OCI-LY3 (cell line): ENCODE measurements around the gene OR51S1.
"Not testable (repeated sequence)": the region's sequence is repeated elsewhere in the genome, so short reads cannot be mapped to it uniquely, and the experiment has no call there.

Experiments
- H2AFZ ChIP-seq: fragments of 200-600, 300-600 bp; shearing (Covaris generic); 2 replicates; pipeline ENCODE4 v1.6.0; 2014; ENCODE audit warnings: antibody characterized with exemption, low read depth, low read length
- H3K27ac ChIP-seq: fragments of 200-600, 300-600 bp; sonication (generic); 2 replicates; pipeline ENCODE4 v1.5.1; 2014; ENCODE audit warnings: mild to moderate bottlenecking, low read length, moderate library complexity, mixed read lengths
- H3K27me3 ChIP-seq: fragments of 200-600, 300-600 bp; sonication (generic); 2 replicates; pipeline ENCODE4 v1.6.1; 2014; ENCODE audit warnings: low read depth, low read length, mixed read lengths
- H3K36me3 ChIP-seq: fragments of 200-600, 300-600 bp; sonication (generic); replicated peaks from 2 replicates; pipeline ENCODE3; 2014; ENCODE audit warnings: low read depth, low read length, mixed read lengths
- H3K4me1 ChIP-seq: fragments of 300-600, 200-600 bp; sonication (generic); 2 replicates; pipeline ENCODE4 v1.6.1; 2014; ENCODE audit warnings: low read length, mixed read lengths
- H3K4me2 ChIP-seq: fragments of 200-600, 300-600 bp; sonication (generic); 2 replicates; pipeline ENCODE4 v1.6.1; 2014; ENCODE audit warnings: low read length, mixed read lengths
- H3K4me3 ChIP-seq: fragments of 300-600, 200-600 bp; sonication (generic); 2 replicates; pipeline ENCODE4 v1.5.1; 2014; ENCODE audit warnings: antibody characterized with exemption, mild to moderate bottlenecking, low read length, moderate library complexity
- H3K79me2 ChIP-seq: fragments of 300-600, 200-600 bp; shearing (Covaris generic); 2 replicates; pipeline ENCODE4 v1.6.1; 2014; ENCODE audit warnings: mild to moderate bottlenecking, low read length, mixed read lengths
- H3K9ac ChIP-seq: fragments of 300-600, 200-600 bp; shearing (Covaris generic); 2 replicates; pipeline ENCODE4 v1.6.0; 2014; ENCODE audit warnings: mild to moderate bottlenecking, low read length, moderate library complexity
- H3K9me3 ChIP-seq: fragments of 200-600, 300-600 bp; shearing (Covaris generic); 2 replicates; pipeline ENCODE4 v1.6.1; 2014; ENCODE audit warnings: low read length, mixed read lengths; ENCODE audit not compliant: insufficient read depth
- H4K20me1 ChIP-seq: fragments of 200-600, 300-600 bp; sonication (generic); 2 replicates; pipeline ENCODE4 v1.6.1; 2016; ENCODE audit warnings: low read length, mixed read lengths; ENCODE audit not compliant: insufficient read depth
- CTCF ChIP-seq: fragments of 200-600, 300-600 bp; sonication (generic); IDR thresholded peaks from 2 replicates; pipeline ENCODE4 v1.5.1; 2014; ENCODE audit warnings: antibody characterized with exemption, low read length, low read depth
- EZH2phosphoT487 ChIP-seq: fragments of 200-600 bp; shearing (Covaris generic); IDR thresholded peaks from 2 replicates; pipeline ENCODE4 v1.6.1; 2018; ENCODE audit warnings: antibody characterized with exemption, mixed run types, low read depth

The OR51S1 gene

GRCh38 chr11:4808476-4808875 lies 40.5 kb downstream of the OR51S1 start:
- TF ChIP-seq CTCF (no peak), EZH2phosphoT487 (no peak)
- no peaks in the 10 kb centered on the region for H3K36me3 ChIP-seq
- no peak overlapping the region for H3K27ac ChIP-seq
- H3K79me2 ChIP-seq, result no peaks in the 10 kb centered on the region
- no peaks in the 10 kb centered on the region for H4K20me1 ChIP-seq
- no peaks in the 10 kb centered on the region for H3K9me3 ChIP-seq
- no peak overlapping the region for H3K4me2 ChIP-seq
- no peak overlapping the region for H3K4me3 ChIP-seq
- no peak overlapping the region for H2AFZ ChIP-seq
- no peaks in the 10 kb centered on the region for H3K27me3 ChIP-seq
- no peaks in the 10 kb centered on the region for H3K4me1 ChIP-seq
- no peak overlapping the region for H3K9ac ChIP-seq

- no peak for TF ChIP-seq CTCF
- Histone ChIP-seq H4K20me1 (no peaks in the 10 kb centered on the region), H2AFZ (no peak within 1 kb of the TSS), H3K27me3 (no peaks in the 10 kb centered on the region), H3K9ac (no peak within 1 kb of the TSS), H3K79me2 (no peaks in the 10 kb centered on the region), H3K36me3 (no peaks in the 10 kb centered on the region), H3K4me1 (no peaks in the 10 kb centered on the region), H3K4me3 (no peak within 1 kb of the TSS), H3K4me2 (no peak within 1 kb of the TSS), H3K9me3 (no peaks in the 10 kb centered on the region), H3K27ac (no peak within 1 kb of the TSS)
Measured at GRCh38 chr11:4804280-4804679, 44.7 kb downstream of the OR51S1 start, which contains the start of gene OR52R1. OR52R1 (minus strand) TSS chr11:4804380; CDS start chr11:4804380, 0 bp downstream.

- H3K4me2 ChIP-seq, H3K9me3 ChIP-seq, H4K20me1 ChIP-seq, H3K27me3 ChIP-seq, H3K36me3 ChIP-seq, H2AFZ ChIP-seq, H3K9ac ChIP-seq, H3K27ac ChIP-seq, H3K4me3 ChIP-seq, H3K79me2 ChIP-seq, H3K4me1 ChIP-seq: not testable (repeated sequence)
Measured at GRCh38 chr11:4801316-4801715, 47.7 kb downstream of the OR51S1 start.

GRCh38 chr11:4798427-4799183 lies 50.4 kb downstream of the OR51S1 start:
- Histone ChIP-seq H4K20me1 (no peaks in the 10 kb centered on the region), H3K9ac (no peak overlapping the region), H3K4me1 (no peaks in the 10 kb centered on the region), H3K27ac (no peak overlapping the region), H3K79me2 (no peaks in the 10 kb centered on the region), H3K27me3 (no peaks in the 10 kb centered on the region), H3K36me3 (no peaks in the 10 kb centered on the region), H3K4me2 (no peak overlapping the region; the same call in 1 of the 2 replicates), H3K9me3 (no peaks in the 10 kb centered on the region), H3K4me3 (no peak overlapping the region), H2AFZ (no peak overlapping the region)
- TF ChIP-seq EZH2phosphoT487 (no peak), CTCF (no peak)
